GM18858 (cell line): Measurements from ENCODE around the gene ABCC8.

Experiments
- ATAC-seq: cut with Tn5 transposase; IDR thresholded peaks from one replicate; pipeline ENCODE4 v1.9.1; 2021; ENCODE audit not compliant: unreplicated experiment

Gene ABCC8

DNA sequence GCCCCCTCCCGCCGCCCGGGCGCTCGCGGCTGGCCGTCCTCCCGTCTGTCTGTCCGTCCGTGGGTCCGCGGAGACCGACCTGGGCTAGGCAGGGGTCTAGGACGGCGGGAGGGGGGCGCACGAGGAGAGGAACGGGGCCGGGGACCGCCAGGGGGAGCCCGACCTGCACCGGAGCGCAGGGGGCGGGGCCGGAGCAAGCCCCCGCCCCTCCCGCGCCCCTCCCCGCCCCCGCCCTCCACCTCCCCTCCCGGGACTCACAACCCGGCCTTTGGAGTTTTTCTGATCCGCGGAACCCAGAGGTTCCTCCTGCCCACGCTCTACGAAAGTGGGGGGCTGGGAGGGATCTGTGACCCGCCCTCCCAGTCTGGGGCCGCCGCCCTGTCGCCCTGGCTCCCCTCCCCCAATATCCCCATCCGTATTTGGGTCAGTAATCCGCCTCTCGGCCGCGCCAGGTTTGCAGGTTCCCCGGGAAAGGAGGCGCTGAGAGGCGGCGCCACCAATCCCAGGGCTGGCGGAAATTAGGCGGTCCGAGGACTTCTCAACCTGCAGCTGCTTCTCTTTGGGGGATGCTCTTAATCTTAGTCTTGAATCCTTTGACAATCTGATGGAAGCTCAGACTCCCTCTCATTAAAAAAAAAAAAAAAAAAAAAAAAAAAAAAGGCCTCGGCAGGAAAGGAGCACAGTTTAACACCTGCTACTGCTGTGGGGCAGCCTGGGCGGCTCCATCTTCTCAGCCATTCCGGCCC is 87.3 kb downstream of the ABCC8 start:
- ATAC-seq: no peak

DNA sequence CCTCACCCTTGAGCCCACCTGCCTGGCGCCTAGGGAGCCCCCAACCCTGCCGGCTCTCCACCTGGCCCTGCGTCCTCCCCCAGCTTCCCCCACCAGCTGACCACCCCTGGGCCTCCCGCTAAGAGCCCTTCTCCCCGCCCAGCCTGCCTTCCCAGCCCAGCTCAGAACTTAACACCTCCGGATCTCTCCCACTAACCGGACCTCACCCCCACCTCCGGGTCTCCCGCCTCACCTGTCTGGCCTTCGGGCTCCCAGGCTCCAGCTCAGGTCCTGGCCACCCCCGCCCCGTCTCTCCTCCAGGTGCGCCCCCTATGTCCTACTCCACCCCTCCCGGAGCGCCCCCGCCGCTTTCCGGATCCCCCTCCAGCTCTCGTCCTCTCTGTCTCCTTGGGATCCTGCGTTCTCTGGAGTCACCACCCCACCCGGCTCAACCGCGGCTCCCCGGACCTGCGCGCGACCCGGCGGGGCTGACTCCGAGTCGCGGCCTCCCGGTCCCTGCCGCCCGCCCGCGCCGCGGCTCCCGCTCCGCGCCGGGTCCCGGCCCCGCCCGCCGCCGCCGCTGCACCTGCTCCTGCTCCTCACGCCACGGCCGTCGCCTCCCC is 87.9 kb downstream of the ABCC8 start, which contains the start of gene KCNJ11:
TSS of gene KCNJ11 (minus strand) at position 51 of the 602 bp plus-strand sequence. CDS start 568 bp downstream, outside the sequence.
- no peak for ATAC-seq

DNA sequence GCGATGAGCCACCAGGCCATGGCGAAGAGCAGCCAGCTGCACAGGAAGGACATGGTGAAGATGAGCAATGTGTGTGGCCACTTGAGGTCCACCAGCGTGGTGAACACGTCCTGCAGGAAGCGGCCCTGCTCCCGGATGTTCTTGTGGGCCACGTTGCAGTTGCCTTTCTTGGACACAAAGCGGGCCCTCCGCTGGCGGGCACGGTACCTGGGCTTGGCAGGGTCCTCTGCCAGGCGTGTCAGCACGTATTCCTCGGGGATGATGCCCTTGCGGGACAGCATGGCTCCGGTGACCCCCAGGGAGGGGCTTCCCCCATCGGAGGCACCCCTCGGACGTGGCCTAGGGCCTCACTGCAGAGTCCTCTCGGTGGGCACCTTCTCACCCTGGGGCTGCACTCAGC is 88.8 kb downstream of the ABCC8 start:
- no peak for ATAC-seq

DNA sequence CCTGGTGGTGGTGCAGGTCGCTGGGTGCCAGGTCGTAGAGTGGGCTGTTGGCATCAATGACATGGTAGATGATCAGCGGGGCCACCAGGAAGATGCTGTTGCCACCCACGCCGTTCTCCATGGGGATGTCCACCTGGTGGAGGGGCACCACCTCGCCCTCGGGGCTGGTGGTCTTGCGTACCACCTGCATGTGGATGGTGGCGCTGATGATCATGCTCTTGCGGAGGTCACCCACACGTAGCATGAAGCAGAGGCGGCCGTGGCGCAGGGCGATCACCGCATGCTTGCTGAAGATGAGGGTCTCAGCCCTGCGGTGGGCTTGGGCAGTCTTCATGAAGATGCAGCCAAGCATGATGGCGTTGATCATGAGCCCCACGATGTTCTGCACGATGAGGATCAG is 89.4 kb downstream of the ABCC8 start:
- no peak for ATAC-seq

- peak; percentile 49 for ATAC-seq
Observed at GRCh38 chr11:17386331-17387084, 90.1 kb downstream of the ABCC8 start.

DNA sequence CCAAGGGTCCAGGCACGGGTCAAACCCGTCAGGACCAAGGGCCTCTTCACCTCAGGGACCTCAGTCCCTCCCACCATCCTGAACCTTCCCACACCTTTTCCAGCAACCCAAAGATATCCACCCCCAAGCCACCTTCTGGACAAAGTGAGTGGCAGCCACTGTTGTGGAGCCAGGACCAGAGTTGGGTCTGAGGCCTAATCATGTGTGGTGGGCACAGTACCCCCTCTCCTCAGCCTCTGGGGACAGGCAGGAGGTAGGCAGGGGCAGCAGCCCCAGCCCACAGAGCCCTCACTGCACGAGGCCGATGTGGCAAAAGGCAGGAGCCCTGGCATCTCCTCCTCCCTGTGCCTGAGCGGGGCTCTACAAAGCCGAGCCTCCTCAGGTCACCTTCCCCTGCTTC is 90.7 kb downstream of the ABCC8 start:
- ATAC-seq: no peak

DNA sequence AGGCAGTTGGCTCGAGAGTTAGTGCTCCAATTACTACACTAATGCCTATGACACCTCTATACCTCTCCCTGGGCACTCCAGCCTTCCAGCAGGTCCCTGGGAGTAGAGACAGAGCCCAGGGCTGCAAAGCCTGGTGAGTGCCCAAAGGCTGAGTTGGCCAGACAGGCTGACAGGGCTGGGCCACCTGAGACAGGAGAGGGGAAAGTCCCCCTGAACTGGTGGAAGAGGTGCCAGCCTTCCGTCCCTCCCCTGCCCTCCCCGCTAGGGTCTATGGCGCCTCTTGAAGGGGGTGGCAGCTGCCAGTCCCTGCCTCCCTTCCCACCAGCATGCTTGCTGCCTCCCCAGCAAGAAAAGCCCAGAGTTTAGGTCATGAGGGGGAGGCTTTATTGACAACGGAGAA is 91.2 kb downstream of the ABCC8 start:
- ATAC-seq: no peak

- no peak for ATAC-seq
Observed at GRCh38 chr11:17384002-17384511, 92.6 kb downstream of the ABCC8 start.

- no peak for ATAC-seq
Observed at GRCh38 chr11:17383461-17383860, 93.2 kb downstream of the ABCC8 start.

DNA sequence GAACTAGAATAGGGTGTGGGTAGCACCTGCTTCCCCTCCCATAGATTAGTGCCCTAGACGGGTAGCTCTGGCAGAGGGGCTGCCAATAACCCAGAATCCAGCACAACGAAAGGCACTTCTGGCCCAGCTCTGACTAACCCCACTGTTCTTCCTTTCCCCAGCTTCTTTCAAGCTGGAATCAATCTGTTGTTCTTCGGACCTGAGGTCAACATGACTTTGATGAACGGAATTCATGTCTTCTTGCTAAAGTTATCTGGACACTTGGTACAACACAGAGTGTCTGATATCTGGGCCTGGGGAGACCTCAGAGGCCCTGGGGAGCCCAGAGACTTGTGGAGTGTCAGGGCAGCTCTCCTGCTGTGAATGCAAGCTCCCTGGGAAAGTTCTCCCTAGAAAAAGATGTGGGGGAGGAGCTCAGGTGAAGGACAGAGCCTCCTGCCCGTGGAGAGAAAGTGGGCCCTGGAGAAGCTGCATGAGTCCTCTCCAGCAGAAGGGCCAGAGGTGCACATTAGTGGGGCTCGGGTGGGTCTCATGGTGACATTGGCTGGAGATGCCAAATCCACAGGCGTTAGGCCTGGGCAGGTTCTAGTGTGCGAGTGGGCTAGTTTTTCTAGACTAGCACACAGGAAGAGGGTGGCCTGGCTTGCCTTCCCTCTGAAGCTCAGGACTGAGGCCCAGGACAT is 94.5 kb downstream of the ABCC8 start:
- no peak for ATAC-seq

GRCh38 chr11:17381156-17381555 is 95.5 kb downstream of the ABCC8 start:
- ATAC-seq: no peak

- no peak for ATAC-seq
Observed at GRCh38 chr11:17379383-17380180, 97.1 kb downstream of the ABCC8 start.

DNA sequence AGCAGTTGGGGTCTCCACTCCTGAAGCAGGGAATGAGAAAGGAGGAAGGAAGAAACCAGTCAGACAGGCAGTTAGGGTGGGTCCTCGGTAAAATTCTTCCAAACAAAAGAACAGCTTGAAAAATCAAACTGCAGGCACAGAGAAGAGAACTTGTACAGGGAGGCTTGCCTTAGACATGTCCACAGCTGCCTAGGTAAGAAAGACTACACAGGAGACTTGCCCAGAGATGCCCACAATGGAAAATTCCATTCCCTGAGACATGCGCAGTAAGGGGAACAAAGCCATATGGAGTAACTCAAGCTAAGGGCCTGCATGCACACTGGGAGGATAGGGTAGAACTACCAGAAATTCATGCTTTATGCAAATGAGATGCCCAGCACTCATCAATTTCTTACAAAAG is 98.0 kb downstream of the ABCC8 start:
- ATAC-seq: no peak

DNA sequence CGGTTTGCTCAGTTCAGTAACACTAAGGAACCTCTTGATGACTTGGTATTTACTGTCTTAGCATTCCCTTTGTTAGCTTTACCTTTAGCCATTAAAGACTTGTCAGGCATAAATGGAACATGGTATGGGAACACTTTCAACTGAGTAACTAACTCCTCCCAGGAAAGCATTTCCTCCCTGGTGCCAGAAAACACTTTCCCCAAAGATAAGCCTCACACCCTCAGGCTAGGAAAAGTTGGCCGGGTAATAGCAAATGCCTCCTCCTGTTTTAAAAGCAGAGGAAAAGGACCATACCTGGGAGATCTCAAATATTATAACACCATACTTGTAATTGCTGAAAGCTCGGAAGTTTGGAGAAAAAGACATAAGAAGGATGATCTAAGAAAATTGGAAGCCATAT is 100.2 kb downstream of the ABCC8 start:
- ATAC-seq: no peak

GRCh38 chr11:17375547-17375946 is 101.1 kb downstream of the ABCC8 start:
- ATAC-seq: no peak

DNA sequence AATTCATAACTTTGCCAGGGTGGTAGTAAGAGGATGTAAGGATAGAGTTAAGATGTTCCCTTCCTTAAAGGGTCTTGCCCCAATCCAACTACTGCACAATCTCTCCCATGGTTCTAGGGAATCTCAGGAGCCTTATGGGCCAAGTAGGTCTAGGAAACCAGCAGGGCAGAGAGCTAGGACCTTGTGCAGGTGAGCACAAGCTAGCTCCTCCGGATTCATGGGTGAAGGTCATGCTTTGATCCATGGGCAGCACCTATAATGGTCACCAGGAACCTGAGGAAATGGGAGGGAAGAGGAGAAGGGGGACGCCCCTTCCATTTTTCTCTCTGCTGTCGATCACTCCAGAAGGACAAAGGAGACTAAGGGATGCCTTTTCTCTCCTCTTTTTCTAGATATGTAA is 105.0 kb downstream of the ABCC8 start:
- ATAC-seq: no peak

- ATAC-seq: no peak
Observed at GRCh38 chr11:17369684-17370243, 106.9 kb downstream of the ABCC8 start.

DNA sequence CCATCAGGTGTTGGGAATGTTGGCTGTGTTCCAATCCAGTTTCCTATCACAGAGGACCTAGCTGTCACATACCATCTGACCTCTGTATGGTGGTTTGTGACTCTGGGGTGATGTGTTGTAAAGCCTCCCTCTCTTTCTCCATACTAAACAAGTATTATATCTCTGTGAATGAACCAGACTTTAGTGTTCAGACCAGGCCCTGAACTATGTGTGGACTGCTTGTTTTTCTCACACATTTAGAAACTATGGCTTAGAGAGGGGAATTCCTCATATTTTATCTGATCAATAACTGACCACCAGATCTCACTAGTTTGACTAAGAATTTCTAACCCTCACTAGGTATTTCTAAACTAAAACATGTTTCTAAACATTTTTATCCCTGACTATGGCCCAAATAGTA is 107.6 kb downstream of the ABCC8 start:
- ATAC-seq: no peak

- ATAC-seq: no peak
Observed at GRCh38 chr11:17368551-17368950, 108.1 kb downstream of the ABCC8 start.

DNA sequence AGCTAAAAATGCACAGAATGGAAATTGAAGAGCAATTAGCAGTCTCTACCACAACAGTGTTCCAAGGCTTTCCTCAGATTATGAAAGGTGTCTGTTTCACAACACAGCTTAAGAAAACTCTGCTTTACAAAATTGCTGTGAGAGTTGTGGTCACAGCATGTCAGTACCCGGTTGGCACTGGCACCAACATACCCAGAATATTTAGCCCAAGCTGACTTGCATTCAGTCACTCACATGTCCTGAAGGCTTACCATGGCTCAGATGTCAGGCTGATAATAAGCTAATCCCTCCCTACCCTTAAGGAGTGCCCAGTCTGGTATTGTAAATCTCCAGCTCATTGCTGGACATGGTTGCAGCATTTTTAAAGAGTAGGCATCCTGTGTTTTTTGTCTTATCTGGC is 110.2 kb downstream of the ABCC8 start:
- ATAC-seq: no peak
